PC-9 (cell line): Measurements from ENCODE around the gene LRP1B. TPM values are rescaled to one million over a fixed set of nuclear protein-coding genes. Genes with fewer than 3 reads are reported as not detected.

ENCODE experiments used
- BruUV-seq: library from RNA; stranded (reverse); fragments of 400-500 nt; replicated peaks from 2 replicates; lab custom pipeline; 2021; lab: Mats Ljungman, UMichigan
- CTCF ChIA-PET: fragments of 300-600 bp; sonication (Branson Sonifier 250); formaldehyde crosslinking; loops from one replicate; lab custom pipeline; 2022; ENCODE audit warnings: antibody characterized with exemption; lab: Charles Lee
- POLR2A ChIA-PET: fragments of 300-600 bp; sonication (Branson Sonifier 250); formaldehyde crosslinking; loops from one replicate; lab custom pipeline; 2022; ENCODE audit warnings: antibody characterized with exemption; ENCODE audit not compliant: unreplicated experiment; lab: Charles Lee
- DNase-seq, 2 experiments: peaks; one replicate each; pipeline versions ENCODE4 v3.0.0 to v3.0.0-alpha.2; 2015 to 2022; ENCODE audit warnings: mixed read lengths in 1 of 2
- H2AFZ ChIP-seq: fragments of 200-600 bp; sonication (generic); 2 replicates; pipeline ENCODE4 v1.8.1; 2017; ENCODE audit warnings: antibody characterized with exemption
- H3F3A ChIP-seq: fragments of 200-600 bp; sonication (generic); 2 replicates; pipeline ENCODE4 v1.8.1; 2017; ENCODE audit warnings: antibody characterized with exemption, mild to moderate bottlenecking, low read depth; ENCODE audit not compliant: insufficient read depth
- H3K27ac ChIP-seq: fragments of 200-600 bp; sonication (generic); 2 replicates; pipeline ENCODE4 v1.6.1; 2016; ENCODE audit warnings: mixed run types
- H3K27me3 ChIP-seq: fragments of 200-600 bp; sonication (generic); 2 replicates; pipeline ENCODE4 v1.6.1; 2016; ENCODE audit warnings: low read depth, mixed run types; ENCODE audit not compliant: insufficient read depth
- H3K36me3 ChIP-seq: fragments of 200-600 bp; sonication (generic); 2 replicates; pipeline ENCODE4 v1.6.1; 2016; ENCODE audit warnings: low read depth, mixed run types
- H3K4me1 ChIP-seq: fragments of 200-600 bp; sonication (generic); replicated peaks from 2 replicates; pipeline ENCODE4 v1.6.1; 2016; ENCODE audit warnings: mixed run types; ENCODE audit not compliant: insufficient read depth
- H3K4me2 ChIP-seq: fragments of 200-600 bp; sonication (generic); 2 replicates; pipeline ENCODE4 v1.6.1; 2017; ENCODE audit warnings: mixed run types
- H3K4me3 ChIP-seq: fragments of 200-600 bp; sonication (generic); 2 replicates; pipeline ENCODE4 v1.6.1; 2016; ENCODE audit warnings: mixed run types
- H3K79me2 ChIP-seq: fragments of 200-600 bp; sonication (generic); 2 replicates; pipeline ENCODE4 v1.6.1; 2017; ENCODE audit warnings: low read depth, mixed run types
- H3K9me2 ChIP-seq: fragments of 200-600 bp; sonication (generic); 2 replicates; pipeline ENCODE4 v1.8.1; 2017; ENCODE audit warnings: mild to moderate bottlenecking; ENCODE audit not compliant: insufficient read depth
- H3K9me3 ChIP-seq: fragments of 200-600 bp; sonication (generic); 2 replicates; pipeline ENCODE4 v1.8.1; 2016; ENCODE audit warnings: low read depth; ENCODE audit not compliant: insufficient read depth
- H4K20me1 ChIP-seq: fragments of 200-600 bp; sonication (generic); 2 replicates; pipeline ENCODE4 v1.8.1; 2017; ENCODE audit not compliant: insufficient read depth
- CTCF ChIP-seq: fragments of 200-600 bp; sonication (generic); conservative IDR thresholded peaks from 2 replicates; pipeline ENCODE4 v1.6.1; 2017; ENCODE audit warnings: mixed run types, antibody characterized with exemption, mild to moderate bottlenecking, moderate library complexity
- EZH2 ChIP-seq: fragments of 200-600 bp; sonication (generic); IDR thresholded peaks from 2 replicates; pipeline ENCODE4 v1.8.0; 2017; ENCODE audit warnings: antibody characterized with exemption, low read depth
- intact Hi-C: fragments of 100-400 bp; cut with micrococcal nuclease; formaldehyde crosslinking; loops from one replicate; pipeline ENCODE4 v1.10.0; 2022; ENCODE audit not compliant: unreplicated experiment
- total RNA-seq: library from RNA; stranded (reverse); gene quantifications from 2 replicates; pipeline ENCODE4 v1.2.3, GENCODE V29; 2021

LRP1B gene
- total RNA-seq, 1 experiment from 2014 or later: 1.7 TPM

DNA sequence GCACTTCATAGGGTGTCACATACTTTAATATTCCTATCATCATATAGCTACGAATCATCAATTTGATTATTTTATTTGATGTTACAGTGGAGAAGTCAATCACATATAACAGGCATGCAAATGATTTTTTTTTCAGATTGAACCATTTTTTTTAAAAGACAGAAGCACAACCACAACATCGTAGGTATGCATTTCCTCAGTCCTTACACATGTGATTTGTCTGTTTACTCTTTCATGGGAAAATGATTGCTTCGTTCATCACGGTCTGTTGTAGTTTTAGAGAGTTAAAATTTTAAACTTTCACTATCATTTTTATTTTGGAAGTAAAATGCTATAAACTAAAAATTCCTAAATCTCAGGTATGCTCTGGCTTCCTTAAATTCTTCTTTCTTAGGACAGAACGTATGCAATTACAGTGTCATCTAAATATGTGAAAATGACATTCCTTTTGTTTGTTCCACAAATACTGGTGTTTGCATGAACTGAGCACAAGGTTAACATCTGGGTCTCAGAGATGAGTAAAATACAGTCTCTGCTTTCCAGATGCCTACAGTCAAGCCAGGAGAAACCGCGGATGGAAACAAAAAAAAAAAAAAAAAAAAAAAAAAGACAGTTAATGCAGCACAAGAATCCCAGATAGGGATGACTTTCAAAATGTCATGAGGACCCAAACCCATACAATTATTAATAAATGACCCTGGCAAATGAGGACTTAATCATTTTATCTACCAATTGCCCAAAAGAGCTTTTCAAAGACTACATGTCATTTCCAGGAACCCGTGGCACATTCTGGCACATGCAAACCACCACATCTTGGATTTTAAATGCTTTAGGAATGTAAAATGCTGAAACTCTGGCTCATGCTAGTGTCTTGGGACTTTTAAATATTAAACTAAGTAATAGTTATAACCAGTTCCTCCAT, 201.2 kb downstream of the LRP1B start:
- no peak overlapping the region for H3K4me3 ChIP-seq
- 0 out of 2 replicates have a peak, but pooled peaks cover 2% of the 10 kb centered on the region for H3K9me3 ChIP-seq
- no peaks in the 10 kb centered on the region for H3K36me3 ChIP-seq
- BruUV-seq: no TSS peak
- CTCF ChIA-PET: interaction anchor here (0.6 kb wide), 1 partner anchor 622 kb away, joined by 3 read pairs; no protein-coding TSS in a partner anchor
- no peaks in the 10 kb centered on the region for H3K4me1 ChIP-seq
- TF ChIP-seq EZH2 (no peak), CTCF (no peak)
- no peaks in the 10 kb centered on the region for H3K27me3 ChIP-seq
- intact Hi-C loops: no loop called here
- no peak for DNase-seq
- H3F3A ChIP-seq: no peaks in the 10 kb centered on the region
- H4K20me1 ChIP-seq: no peaks in the 10 kb centered on the region
- H3K9me2 ChIP-seq: no peaks in the 10 kb centered on the region
- POLR2A ChIA-PET: no interaction called here
- H3K27ac ChIP-seq: no peak overlapping the region
- no peaks in the 10 kb centered on the region for H3K79me2 ChIP-seq
- no peak overlapping the region for H2AFZ ChIP-seq
- no peak overlapping the region for H3K4me2 ChIP-seq

DNA sequence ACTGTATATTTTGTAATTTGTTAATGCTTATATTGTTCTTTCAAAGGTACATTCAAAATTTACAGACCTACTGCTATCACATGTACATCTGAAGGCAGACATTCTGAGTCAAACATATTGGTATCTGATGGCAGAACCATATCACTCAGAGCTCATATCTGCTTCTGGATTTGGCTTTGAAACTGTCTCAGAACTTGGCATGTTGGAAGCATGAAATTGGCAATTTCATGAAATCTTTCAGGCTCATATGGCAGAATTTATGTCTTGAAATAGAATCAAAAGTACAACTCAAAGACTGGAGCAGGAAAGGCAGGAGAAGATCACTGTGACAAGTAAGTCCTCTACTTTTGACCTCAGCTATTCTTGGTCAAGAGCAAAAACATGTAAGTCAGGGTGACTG, 202.3 kb downstream of the LRP1B start:
- no peaks in the 10 kb centered on the region for H3K36me3 ChIP-seq
- H3K79me2 ChIP-seq: no peaks in the 10 kb centered on the region
- no peaks in the 10 kb centered on the region for H3K4me1 ChIP-seq
- H3F3A ChIP-seq: no peaks in the 10 kb centered on the region
- no peak for TF ChIP-seq EZH2
- TF ChIP-seq CTCF: no peak
- H4K20me1 ChIP-seq: no peaks in the 10 kb centered on the region
- H3K27me3 ChIP-seq: no peaks in the 10 kb centered on the region
- no peak for DNase-seq
- H3K9me3 ChIP-seq: 0 out of 2 replicates have a peak, but pooled peaks cover 2% of the 10 kb centered on the region
- no peak overlapping the region for H3K4me3 ChIP-seq
- no peak overlapping the region for H3K4me2 ChIP-seq
- intact Hi-C loops: no loop called here
- no peaks in the 10 kb centered on the region for H3K9me2 ChIP-seq
- no peak overlapping the region for H2AFZ ChIP-seq
- BruUV-seq: no TSS peak
- POLR2A ChIA-PET: no interaction called here
- no peak overlapping the region for H3K27ac ChIP-seq
- CTCF ChIA-PET: interaction anchor here (0.6 kb wide), 1 partner anchor 84 kb away, joined by 3 read pairs; no protein-coding TSS in a partner anchor

DNA sequence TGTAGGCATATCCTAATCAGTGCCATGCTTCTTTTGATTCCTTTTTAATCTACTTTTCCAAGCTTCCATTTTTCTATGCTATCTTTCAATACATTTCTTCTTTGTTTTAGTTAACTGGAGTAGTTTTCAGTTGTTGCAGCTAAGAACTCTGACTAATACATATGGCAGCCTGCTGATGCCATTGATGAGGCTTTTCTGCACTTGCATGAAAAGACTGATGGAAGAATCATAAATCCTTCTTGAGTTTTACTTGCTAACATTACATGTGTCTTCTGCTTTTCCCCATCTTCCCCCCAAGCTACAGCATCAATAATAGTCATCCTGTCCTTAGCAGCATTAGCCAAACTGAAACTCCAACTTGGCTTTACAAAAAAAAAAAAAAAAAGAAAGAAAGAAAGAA, 203.3 kb downstream of the LRP1B start:
- no peak overlapping the region for H3K4me3 ChIP-seq

More for the DNA sequence above, 203.3 kb downstream of the LRP1B start:
- Histone ChIP-seq H3K27me3 (no peaks in the 10 kb centered on the region), H4K20me1 (no peaks in the 10 kb centered on the region), H3K79me2 (no peaks in the 10 kb centered on the region), H3F3A (no peaks in the 10 kb centered on the region), H3K9me3 (0 out of 2 replicates have a peak, but pooled peaks cover 2% of the 10 kb centered on the region), H3K9me2 (no peaks in the 10 kb centered on the region), H2AFZ (no peak overlapping the region), H3K27ac (no peak overlapping the region), H3K36me3 (no peaks in the 10 kb centered on the region), H3K4me1 (no peaks in the 10 kb centered on the region), H3K4me2 (no peak overlapping the region)
- BruUV-seq: no TSS peak
- ChIA-PET CTCF (interaction anchor here (0.7 kb wide), 1 partner anchor 1442 kb away, joined by 3 read pairs; no protein-coding TSS in a partner anchor), POLR2A (interaction anchor here (0.5 kb wide), 1 partner anchor 678 kb away, joined by 3 read pairs; no protein-coding TSS in a partner anchor)
- TF ChIP-seq CTCF (no peak), EZH2 (no peak)
- no peak for DNase-seq
- intact Hi-C loops: no loop called here
